HL-60/S4 (cell line): ENCODE results near the gene MCRS1.

ENCODE experiments used
- in situ Hi-C: fragments of 300-500 bp; cut with MboI; formaldehyde crosslinking; loops from 2 replicates; pipeline ENCODE4 v1.14.3; 2022; ENCODE audit warnings: low sequenced_read_pairs

Gene MCRS1

GRCh38 chr12:49582850-49583249 is 14.9 kb upstream of the MCRS1 start:
- in situ Hi-C loops = no loop called here

GRCh38 chr12:49582201-49582600 is 14.3 kb upstream of the MCRS1 start:
- in situ Hi-C loops = no loop called here

- in situ Hi-C loops = no loop called here
Measured at GRCh38 chr12:49580572-49581535, 12.9 kb upstream of the MCRS1 start.

- in situ Hi-C loops = no loop called here
Measured at GRCh38 chr12:49578471-49579112, 10.7 kb upstream of the MCRS1 start.

- in situ Hi-C loops = no loop called here
Measured at GRCh38 chr12:49577589-49578315, 9.8 kb upstream of the MCRS1 start.

- in situ Hi-C loops = no loop called here
Measured at GRCh38 chr12:49568442-49569162, 660 bp upstream of the MCRS1 start.

- in situ Hi-C loops = no loop called here
Measured at GRCh38 chr12:49567302-49567610, 686 bp downstream of the MCRS1 start.

GRCh38 chr12:49566361-49566760 is 1.6 kb downstream of the MCRS1 start:
- in situ Hi-C loops = no loop called here

GRCh38 chr12:49565406-49566265 is 2.3 kb downstream of the MCRS1 start:
- in situ Hi-C loops = no loop called here

GRCh38 chr12:49564686-49565405 is 3.1 kb downstream of the MCRS1 start:
- in situ Hi-C loops = no loop called here

- in situ Hi-C loops = no loop called here
Measured at GRCh38 chr12:49563951-49564685, 3.8 kb downstream of the MCRS1 start.

- in situ Hi-C loops = no loop called here
Measured at GRCh38 chr12:49562831-49563230, 5.1 kb downstream of the MCRS1 start.

- in situ Hi-C loops = no loop called here
Measured at GRCh38 chr12:49562233-49562632, 5.7 kb downstream of the MCRS1 start.

GRCh38 chr12:49560695-49561094 is 7.2 kb downstream of the MCRS1 start:
- in situ Hi-C loops = no loop called here

GRCh38 chr12:49559011-49559675 is 8.8 kb downstream of the MCRS1 start:
- in situ Hi-C loops = no loop called here

- in situ Hi-C loops = no loop called here
Measured at GRCh38 chr12:49558526-49558925, 9.4 kb downstream of the MCRS1 start.

GRCh38 chr12:49557917-49558215 is 10.1 kb downstream of the MCRS1 start:
- in situ Hi-C loops = no loop called here

GRCh38 chr12:49557187-49557916 is 10.6 kb downstream of the MCRS1 start:
- in situ Hi-C loops = no loop called here
